Type B pancreatic cell (in vitro differentiated cells): ENCODE results near the gene TMEM163. TPM values are rescaled to one million over a fixed set of nuclear protein-coding genes. Genes with fewer than 3 reads are reported as not detected.

Source experiments
- DNase-seq: peaks from one replicate; pipeline ENCODE4 v3.0.0; 2021; ENCODE audit warnings: mixed read lengths; ENCODE audit not compliant: unreplicated experiment; ENCODE audit errors: extremely low spot score
- H3K27ac Mint-ChIP-seq: 2 replicates; pipeline ENCODE4 v1.8.0; 2021; ENCODE audit warnings: mild to moderate bottlenecking, mixed read lengths
- H3K27me3 Mint-ChIP-seq: 2 replicates; pipeline ENCODE4 v1.8.0; 2021; ENCODE audit warnings: mixed read lengths
- H3K36me3 Mint-ChIP-seq: 2 replicates; pipeline ENCODE4 v1.8.0; 2021; ENCODE audit warnings: mixed read lengths
- H3K4me1 Mint-ChIP-seq: one replicate; pipeline ENCODE4 v1.8.0; 2021; ENCODE audit warnings: mixed read lengths; ENCODE audit not compliant: unreplicated experiment
- H3K4me3 Mint-ChIP-seq: 2 replicates; pipeline ENCODE4 v1.8.0; 2021; ENCODE audit warnings: mild to moderate bottlenecking, mixed read lengths
- H3K9me3 Mint-ChIP-seq: 2 replicates; pipeline ENCODE4 v1.8.0; 2021; ENCODE audit warnings: mixed read lengths
- total RNA-seq: library from RNA; stranded (reverse); gene quantifications from 2 replicates; pipeline ENCODE4 v1.2.1, GENCODE V29; 2021; ENCODE audit warnings: low replicate concordance
- TF ChIP-seq, protein P1 (sequence below): fragments of 200-600 bp; sonication (generic); conservative IDR thresholded peaks from 2 replicates; pipeline ENCODE4 v1.5.0; 2021; ENCODE audit warnings: antibody characterized with exemption, mild to moderate bottlenecking

TMEM163 gene
- total RNA-seq, 1 donor from 2014 or later = 4.0 TPM

DNA sequence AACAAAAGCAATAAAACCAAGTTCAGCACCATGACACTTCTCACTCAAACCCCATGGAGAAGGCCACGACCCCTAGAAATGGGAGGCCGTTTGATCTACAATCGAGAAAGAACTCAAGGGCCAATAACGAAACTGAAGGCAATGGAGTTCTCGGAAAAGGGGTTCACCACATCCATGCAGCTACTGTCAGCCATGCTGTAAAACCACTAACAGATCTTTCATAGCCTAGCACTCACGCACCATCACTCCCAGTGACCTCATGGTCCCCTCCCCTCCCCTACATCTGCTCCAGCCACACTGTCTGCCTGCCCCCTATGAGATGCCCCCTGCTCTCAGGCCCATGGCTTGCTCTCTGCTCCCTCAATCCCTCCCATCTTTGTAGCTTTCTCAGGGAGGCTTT lies 135.3 kb downstream of the TMEM163 start:
- no peak overlapping the region for H3K27ac Mint-ChIP-seq
- DNase-seq = no peak
- no peak overlapping the region for H3K4me3 Mint-ChIP-seq
- H3K36me3 Mint-ChIP-seq = no peaks in the 10 kb centered on the region
- peaks cover 3% of the 10 kb centered on the region for H3K4me1 Mint-ChIP-seq
- no peaks in the 10 kb centered on the region for H3K27me3 Mint-ChIP-seq
- TF ChIP-seq, protein P1, sequence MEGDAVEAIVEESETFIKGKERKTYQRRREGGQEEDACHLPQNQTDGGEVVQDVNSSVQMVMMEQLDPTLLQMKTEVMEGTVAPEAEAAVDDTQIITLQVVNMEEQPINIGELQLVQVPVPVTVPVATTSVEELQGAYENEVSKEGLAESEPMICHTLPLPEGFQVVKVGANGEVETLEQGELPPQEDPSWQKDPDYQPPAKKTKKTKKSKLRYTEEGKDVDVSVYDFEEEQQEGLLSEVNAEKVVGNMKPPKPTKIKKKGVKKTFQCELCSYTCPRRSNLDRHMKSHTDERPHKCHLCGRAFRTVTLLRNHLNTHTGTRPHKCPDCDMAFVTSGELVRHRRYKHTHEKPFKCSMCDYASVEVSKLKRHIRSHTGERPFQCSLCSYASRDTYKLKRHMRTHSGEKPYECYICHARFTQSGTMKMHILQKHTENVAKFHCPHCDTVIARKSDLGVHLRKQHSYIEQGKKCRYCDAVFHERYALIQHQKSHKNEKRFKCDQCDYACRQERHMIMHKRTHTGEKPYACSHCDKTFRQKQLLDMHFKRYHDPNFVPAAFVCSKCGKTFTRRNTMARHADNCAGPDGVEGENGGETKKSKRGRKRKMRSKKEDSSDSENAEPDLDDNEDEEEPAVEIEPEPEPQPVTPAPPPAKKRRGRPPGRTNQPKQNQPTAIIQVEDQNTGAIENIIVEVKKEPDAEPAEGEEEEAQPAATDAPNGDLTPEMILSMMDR = no peak
- H3K9me3 Mint-ChIP-seq = peaks cover 5% of the 10 kb centered on the region

DNA sequence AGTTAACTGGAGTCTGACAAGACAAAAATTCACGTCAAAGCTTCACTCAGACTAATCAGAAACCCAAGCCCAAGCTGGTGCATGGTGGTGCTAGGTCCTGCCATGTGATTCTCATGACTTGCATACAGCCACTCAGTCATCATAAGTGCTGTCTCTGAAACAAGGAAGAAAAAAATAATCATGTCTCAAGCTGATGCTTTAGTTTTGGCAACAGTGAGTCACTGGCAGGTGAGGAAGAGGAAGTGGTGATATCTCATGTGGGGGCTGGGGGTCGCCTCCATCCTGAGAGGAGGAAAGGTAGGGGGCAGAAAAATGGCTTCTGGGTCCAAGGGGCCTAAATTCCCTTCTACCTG lies 136.3 kb downstream of the TMEM163 start:
- Mint-ChIP-seq H3K4me3 (no peak overlapping the region), H3K9me3 (peaks cover 2% of the 10 kb centered on the region), H3K36me3 (no peaks in the 10 kb centered on the region), H3K27ac (no peak overlapping the region), H3K4me1 (peaks cover 6% of the 10 kb centered on the region), H3K27me3 (no peaks in the 10 kb centered on the region)
- DNase-seq = no peak
- TF ChIP-seq, protein P1 = no peak

DNA sequence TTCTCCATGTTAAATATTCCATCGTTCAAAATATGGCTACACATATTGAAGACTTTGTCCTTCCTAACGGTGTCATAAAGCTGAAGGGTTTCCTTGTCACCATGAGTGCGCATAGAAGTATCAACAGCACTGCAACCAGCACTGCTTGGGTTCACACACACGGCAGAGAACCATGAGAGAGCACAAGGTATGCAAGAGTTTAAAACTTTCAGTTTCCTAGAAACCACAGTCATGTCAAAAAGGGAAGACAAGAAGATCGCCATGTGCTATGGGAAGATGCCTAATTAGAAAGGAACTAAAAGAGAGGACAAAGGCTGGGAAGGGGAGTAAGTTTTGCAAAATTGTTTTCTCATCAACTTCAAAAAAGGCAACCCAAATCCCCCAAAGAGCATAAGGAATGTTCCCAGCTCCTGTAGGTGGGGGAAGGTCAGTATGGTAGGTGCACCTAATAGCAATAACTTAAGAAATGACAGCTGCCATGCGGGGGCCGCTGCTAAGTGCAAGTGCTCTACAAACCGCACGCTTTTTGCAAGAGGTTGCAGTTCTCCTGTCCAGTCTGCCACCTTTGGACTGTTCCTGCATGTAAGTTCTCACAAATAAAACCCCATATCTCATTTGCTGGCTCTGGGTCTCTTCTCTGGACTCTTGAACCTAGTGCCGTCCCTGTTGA lies 136.8 kb downstream of the TMEM163 start:
- no peak for DNase-seq
- Mint-ChIP-seq H3K27me3 (no peaks in the 10 kb centered on the region), H3K4me3 (no peak overlapping the region), H3K36me3 (no peaks in the 10 kb centered on the region), H3K27ac (no peak overlapping the region), H3K9me3 (no peaks in the 10 kb centered on the region), H3K4me1 (peaks cover 6% of the 10 kb centered on the region)
- TF ChIP-seq, protein P1 = no peak

DNA sequence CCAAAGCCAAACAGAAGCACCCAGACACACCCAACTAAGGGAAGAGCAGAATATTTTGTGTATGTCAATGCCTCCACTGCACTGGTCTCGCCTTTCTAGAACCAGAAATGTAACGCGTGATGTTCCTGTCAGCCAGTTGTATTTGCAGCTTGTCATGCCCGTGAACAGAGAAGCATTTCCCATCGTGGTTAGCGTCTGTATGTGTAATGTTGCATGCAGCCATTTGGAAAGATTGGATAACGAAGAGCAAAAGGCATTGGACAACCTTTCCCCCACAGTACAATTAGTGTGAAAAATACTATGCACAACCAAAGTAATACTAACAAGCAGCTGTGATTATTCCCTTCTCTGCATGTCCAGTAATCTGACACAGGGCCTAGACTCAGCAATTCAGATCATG lies 140.5 kb downstream of the TMEM163 start:
- no peaks in the 10 kb centered on the region for H3K36me3 Mint-ChIP-seq
- no peak for DNase-seq
- no peaks in the 10 kb centered on the region for H3K9me3 Mint-ChIP-seq
- peaks cover 6% of the 10 kb centered on the region for H3K4me1 Mint-ChIP-seq
- no peak overlapping the region for H3K4me3 Mint-ChIP-seq
- H3K27me3 Mint-ChIP-seq = no peaks in the 10 kb centered on the region
- H3K27ac Mint-ChIP-seq = peak overlapping the region; percentile 71
- TF ChIP-seq, protein P1 = no peak

GRCh38 chr2:134576478-134576877 lies 142.3 kb downstream of the TMEM163 start:
- Mint-ChIP-seq H3K4me3 (no peak overlapping the region), H3K9me3 (no peaks in the 10 kb centered on the region), H3K27ac (no peak overlapping the region), H3K27me3 (no peaks in the 10 kb centered on the region), H3K4me1 (peaks cover 16% of the 10 kb centered on the region), H3K36me3 (no peaks in the 10 kb centered on the region)
- DNase-seq = no peak
- TF ChIP-seq, protein P1 = no peak

- TF ChIP-seq, protein P1 = no peak
- H3K4me3 Mint-ChIP-seq = no peak overlapping the region
- H3K27ac Mint-ChIP-seq = no peak overlapping the region
- H3K4me1 Mint-ChIP-seq = peaks cover 16% of the 10 kb centered on the region
- no peak for DNase-seq
- no peaks in the 10 kb centered on the region for H3K27me3 Mint-ChIP-seq
- no peaks in the 10 kb centered on the region for H3K36me3 Mint-ChIP-seq
- no peaks in the 10 kb centered on the region for H3K9me3 Mint-ChIP-seq
These were observed 142.9 kb downstream of the TMEM163 start for GRCh38 chr2:134575888-134576287.
